ENCODE data around the gene KIF16B.
"Not testable (repeated sequence)": the region's sequence is repeated elsewhere in the genome, so short reads cannot be mapped to it uniquely, and the experiment has no call there.

The KIF16B gene

GRCh38 chr20:16553684-16554083 lies 19.6 kb downstream of the KIF16B start:
- DNase-seq = no peak

- DNase-seq = no peak
Measured at GRCh38 chr20:16553101-16553500, 20.1 kb downstream of the KIF16B start.

- DNase-seq = no peak
Measured at GRCh38 chr20:16552015-16552414, 21.2 kb downstream of the KIF16B start.

GRCh38 chr20:16551607-16552006 lies 21.6 kb downstream of the KIF16B start:
- DNase-seq = no peak

GRCh38 chr20:16548068-16548672 lies 25.1 kb downstream of the KIF16B start:
- DNase-seq = no peak

GRCh38 chr20:16544949-16545348 lies 28.3 kb downstream of the KIF16B start:
- no peak for DNase-seq

- DNase-seq = no peak
Measured at GRCh38 chr20:16542477-16542876, 30.8 kb downstream of the KIF16B start.

- DNase-seq = no peak
Measured at GRCh38 chr20:16541878-16542277, 31.4 kb downstream of the KIF16B start.

GRCh38 chr20:16541226-16541625 lies 32.0 kb downstream of the KIF16B start:
- DNase-seq = no peak

- DNase-seq = no peak
Measured at GRCh38 chr20:16539280-16540021, 33.8 kb downstream of the KIF16B start.

GRCh38 chr20:16538779-16539178 lies 34.5 kb downstream of the KIF16B start:
- DNase-seq = no peak

GRCh38 chr20:16537918-16538317 lies 35.3 kb downstream of the KIF16B start:
- no peak for DNase-seq

GRCh38 chr20:16537025-16537665 lies 36.1 kb downstream of the KIF16B start:
- DNase-seq = no peak

- no peak for DNase-seq
Measured at GRCh38 chr20:16535277-16535676, 38.0 kb downstream of the KIF16B start.

- DNase-seq = no peak
Measured at GRCh38 chr20:16533502-16533901, 39.7 kb downstream of the KIF16B start.

GRCh38 chr20:16531485-16531884 lies 41.8 kb downstream of the KIF16B start:
- DNase-seq = no peak

- DNase-seq = no peak
Measured at GRCh38 chr20:16530201-16530681, 43.0 kb downstream of the KIF16B start.

GRCh38 chr20:16528078-16528477 lies 45.2 kb downstream of the KIF16B start:
- DNase-seq = no peak

- DNase-seq = no peak
Measured at GRCh38 chr20:16527438-16527837, 45.8 kb downstream of the KIF16B start.

- DNase-seq = no peak
Measured at GRCh38 chr20:16526433-16527380, 46.5 kb downstream of the KIF16B start.

- not testable (repeated sequence) for DNase-seq
Measured at GRCh38 chr20:16522651-16523050, 50.6 kb downstream of the KIF16B start.

- DNase-seq = no peak
Measured at GRCh38 chr20:16520154-16520553, 53.1 kb downstream of the KIF16B start.

GRCh38 chr20:16519673-16520072 lies 53.6 kb downstream of the KIF16B start:
- DNase-seq = not testable (repeated sequence)

Measured in stimulated activated CD4-positive, alpha-beta T cell treated with anti-CD3 and anti-CD28 coated beads, Interleukin-4, amount 100 ng/mL, for 4 hours (primary cell).